Type B pancreatic cell (in vitro differentiated cells): ENCODE results near the gene RNF4. TPM values are rescaled to one million over a fixed set of nuclear protein-coding genes. Genes with fewer than 3 reads are reported as not detected.
"Not testable (repeated sequence)": the region's sequence is repeated elsewhere in the genome, so short reads cannot be mapped to it uniquely, and the experiment has no call there.

ENCODE experiments used
- DNase-seq: peaks from one replicate; pipeline ENCODE4 v3.0.0; 2021; ENCODE audit warnings: mixed read lengths; ENCODE audit not compliant: unreplicated experiment; ENCODE audit errors: extremely low spot score
- H3K27ac Mint-ChIP-seq: 2 replicates; pipeline ENCODE4 v1.8.0; 2021; ENCODE audit warnings: mild to moderate bottlenecking, mixed read lengths
- H3K27me3 Mint-ChIP-seq: 2 replicates; pipeline ENCODE4 v1.8.0; 2021; ENCODE audit warnings: mixed read lengths
- H3K36me3 Mint-ChIP-seq: 2 replicates; pipeline ENCODE4 v1.8.0; 2021; ENCODE audit warnings: mixed read lengths
- H3K4me1 Mint-ChIP-seq: one replicate; pipeline ENCODE4 v1.8.0; 2021; ENCODE audit warnings: mixed read lengths; ENCODE audit not compliant: unreplicated experiment
- H3K4me3 Mint-ChIP-seq: 2 replicates; pipeline ENCODE4 v1.8.0; 2021; ENCODE audit warnings: mild to moderate bottlenecking, mixed read lengths
- H3K9me3 Mint-ChIP-seq: 2 replicates; pipeline ENCODE4 v1.8.0; 2021; ENCODE audit warnings: mixed read lengths
- CTCF ChIP-seq: fragments of 200-600 bp; sonication (generic); conservative IDR thresholded peaks from 2 replicates; pipeline ENCODE4 v1.5.0; 2021; ENCODE audit warnings: antibody characterized with exemption, mild to moderate bottlenecking
- total RNA-seq: library from RNA; stranded (reverse); gene quantifications from 2 replicates; pipeline ENCODE4 v1.2.1, GENCODE V29; 2021; ENCODE audit warnings: low replicate concordance

Gene RNF4
- total RNA-seq, 1 donor from 2014 or later: 61.4 TPM

- no peak for TF ChIP-seq CTCF
- peak; percentile 62 for DNase-seq
- no peaks in the 10 kb centered on the region for H3K36me3 Mint-ChIP-seq
- H3K9me3 Mint-ChIP-seq: no peaks in the 10 kb centered on the region
- no peak overlapping the region for H3K4me3 Mint-ChIP-seq
- peaks cover 6% of the 10 kb centered on the region for H3K27me3 Mint-ChIP-seq
- H3K4me1 Mint-ChIP-seq: peaks cover 6% of the 10 kb centered on the region
- no peak overlapping the region for H3K27ac Mint-ChIP-seq
Measured at GRCh38 chr4:2428496-2429213, 40.3 kb upstream of the RNF4 start.

- H3K9me3 Mint-ChIP-seq, H3K27me3 Mint-ChIP-seq, H3K36me3 Mint-ChIP-seq, H3K27ac Mint-ChIP-seq, H3K4me1 Mint-ChIP-seq, DNase-seq, H3K4me3 Mint-ChIP-seq: not testable (repeated sequence)
Measured at GRCh38 chr4:2429945-2430757, 38.8 kb upstream of the RNF4 start.

DNA sequence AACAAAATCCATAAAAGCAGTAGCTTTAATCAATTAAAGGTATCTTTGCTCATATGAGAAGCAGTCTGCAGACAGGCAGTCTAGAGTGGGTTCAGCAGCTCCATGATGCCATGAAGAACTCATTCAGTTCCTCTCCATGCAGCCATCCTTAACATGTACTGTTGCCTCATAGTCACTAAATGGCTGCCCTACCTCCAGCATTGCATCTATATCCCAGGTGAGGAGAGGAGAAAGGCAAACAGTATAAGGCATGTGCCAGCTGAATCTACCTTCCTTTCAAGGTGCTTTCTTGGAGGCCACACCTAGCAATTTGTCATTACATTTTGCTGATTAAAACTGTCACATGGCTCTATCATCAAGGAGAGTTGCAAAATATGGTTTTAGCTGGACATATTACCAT lies 36.9 kb upstream of the RNF4 start:
- H3K9me3 Mint-ChIP-seq: no peaks in the 10 kb centered on the region
- no peak overlapping the region for H3K27ac Mint-ChIP-seq
- no peaks in the 10 kb centered on the region for H3K36me3 Mint-ChIP-seq
- no peak for DNase-seq
- H3K27me3 Mint-ChIP-seq: peaks cover 7% of the 10 kb centered on the region
- H3K4me1 Mint-ChIP-seq: peaks cover 6% of the 10 kb centered on the region
- TF ChIP-seq CTCF: no peak
- no peak overlapping the region for H3K4me3 Mint-ChIP-seq

- TF ChIP-seq CTCF: no peak
- no peak overlapping the region for H3K4me3 Mint-ChIP-seq
- no peak overlapping the region for H3K27ac Mint-ChIP-seq
- H3K9me3 Mint-ChIP-seq: no peaks in the 10 kb centered on the region
- peak; percentile 64 for DNase-seq
- peaks cover 6% of the 10 kb centered on the region for H3K4me1 Mint-ChIP-seq
- peaks cover 7% of the 10 kb centered on the region for H3K27me3 Mint-ChIP-seq
- H3K36me3 Mint-ChIP-seq: no peaks in the 10 kb centered on the region
Measured at GRCh38 chr4:2432991-2433530, 35.8 kb upstream of the RNF4 start.

GRCh38 chr4:2433609-2434350 lies 35.1 kb upstream of the RNF4 start:
- H3K4me1 Mint-ChIP-seq: peaks cover 4% of the 10 kb centered on the region
- no peaks in the 10 kb centered on the region for H3K36me3 Mint-ChIP-seq
- H3K27ac Mint-ChIP-seq: no peak overlapping the region
- no peak overlapping the region for H3K4me3 Mint-ChIP-seq
- no peak for TF ChIP-seq CTCF
- H3K9me3 Mint-ChIP-seq: no peaks in the 10 kb centered on the region
- H3K27me3 Mint-ChIP-seq: peaks cover 7% of the 10 kb centered on the region
- DNase-seq: peak; percentile 68
